GM23338 (cell line): ENCODE results near the gene BAK1.

Source experiments
- CREB1 ChIP-seq: fragments of 250-450 bp; sonication (Bioruptor Pico); IDR thresholded peaks from 2 replicates; pipeline ENCODE4 v1.5.0; 2020; ENCODE audit warnings: low read depth, mild to moderate bottlenecking, moderate library complexity
- CTCF ChIP-seq, 2 experiments: fragments of 200-600 bp in 1 of 2; sonication (generic) in 1 of 2; conservative IDR thresholded peaks; 2 replicates each; pipeline versions ENCODE4 v1.5.1 to v1.6.1; 2016 to 2017; ENCODE audit warnings: antibody characterized with exemption in 2 of 2, low read depth in 2 of 2, mild to moderate bottlenecking in 2 of 2, moderate library complexity in 1 of 2
- ETS1 ChIP-seq: IDR thresholded peaks from 2 replicates; pipeline ENCODE4 v1.6.1; 2016; ENCODE audit warnings: antibody characterized with exemption
- EZH2 ChIP-seq: fragments of 200-600 bp; sonication (generic); IDR thresholded peaks from one replicate; pipeline ENCODE4 v1.8.0; 2017; ENCODE audit warnings: antibody characterized with exemption, mild to moderate bottlenecking, low read depth; ENCODE audit not compliant: unreplicated experiment
- EZH2phosphoT487 ChIP-seq: fragments of 200-600 bp; sonication (generic); IDR thresholded peaks from one replicate; pipeline ENCODE4 v1.8.1; 2018; ENCODE audit warnings: antibody characterized with exemption; ENCODE audit not compliant: unreplicated experiment
- JUNB ChIP-seq: IDR thresholded peaks from one replicate; pipeline ENCODE4 v1.6.1; 2016; ENCODE audit warnings: antibody characterized with exemption; ENCODE audit not compliant: unreplicated experiment
- POLR2AphosphoS5 ChIP-seq: IDR thresholded peaks from 2 replicates; pipeline ENCODE4 v1.6.1; 2016; ENCODE audit warnings: antibody characterized with exemption, low read depth
- REST ChIP-seq: IDR thresholded peaks from one replicate; pipeline ENCODE4 v1.6.1; 2018; ENCODE audit warnings: antibody characterized with exemption; ENCODE audit not compliant: unreplicated experiment
- STAT1 ChIP-seq: IDR thresholded peaks from one replicate; pipeline ENCODE4 v1.6.1; 2016; ENCODE audit warnings: antibody characterized with exemption; ENCODE audit not compliant: unreplicated experiment
- ZNF114 ChIP-seq: fragments of 250-450 bp; sonication (Bioruptor Pico); IDR thresholded peaks from 2 replicates; pipeline ENCODE4 v1.5.0; 2020; ENCODE audit warnings: mild to moderate bottlenecking, moderate library complexity
- ZNF331 ChIP-seq: fragments of 250-450 bp; sonication (Bioruptor Pico); IDR thresholded peaks from 2 replicates; pipeline ENCODE4 v1.5.0; 2020; ENCODE audit warnings: low read depth, mild to moderate bottlenecking, moderate library complexity
- ZNF462 ChIP-seq: fragments of 250-450 bp; sonication (Bioruptor Pico); IDR thresholded peaks from 2 replicates; pipeline ENCODE4 v1.5.0; 2020; ENCODE audit warnings: mild to moderate bottlenecking, moderate library complexity

- TF ChIP-seq ZNF114 (CRISPR knock-in tag) (no peak), CTCF (conservative IDR thresholded peaks at IDR 0.05; ENCODE audit: low read depth in 2 of 2) (no peak), REST (no peak), EZH2 (no peak), ZNF462 (no peak), POLR2AphosphoS5 (no peak), ZNF331 (CRISPR knock-in tag) (no peak), CREB1 (no peak), EZH2phosphoT487 (no peak), ETS1 (no peak), STAT1 (no peak), JUNB (no peak)
Observed at GRCh38 chr6:33575211-33575610, 4.9 kb downstream of the BAK1 start.
